ENCODE measurements around the gene WDPCP. TPM values are rescaled to one million over a fixed set of nuclear protein-coding genes. Genes with fewer than 3 reads are reported as not detected.

Gene WDPCP
- total and polyA plus RNA-seq, 2 of the 8 experiments (the other 6 are each of a cell fraction or from before 2014, with no cell fraction given): 9.3 to 25.8 TPM

- POLR2A ChIA-PET (ENCODE audit: partially characterized antibody): interaction anchor here (0.6 kb wide), 1 partner anchor 42 kb away, joined by 3 read pairs; no protein-coding TSS in a partner anchor
- no peak overlapping the region for H3K4me2 ChIP-seq (ENCODE audit: insufficient read depth in 1 of 2, low read depth in 2 of 2, low read length in 2 of 2)
- no peak for FAIRE-seq
Observed at GRCh38 chr2:63122921-63123320, 465.4 kb downstream of the WDPCP start.

More at GRCh38 chr2:63122921-63123320, 465.4 kb downstream of the WDPCP start:
- Histone ChIP-seq H3K9me3 (ENCODE audit: insufficient read depth in 2 of 2, low read depth in 1 of 2, low read length in 1 of 2) (no peaks in the 10 kb centered on the region), H4K5ac (ENCODE audit: insufficient read length, low read depth, low read length) (no peak overlapping the region), H3K27me3 (replicated peaks in 1 of 4; ENCODE audit: control insufficient read depth in 3 of 4, extremely low read depth in 1 of 4, insufficient read depth in 3 of 4, low read length in 3 of 4) (no peaks in the 10 kb centered on the region), H2BK5ac (ENCODE audit: low read depth, low read length) (no peak overlapping the region), H3K23ac (ENCODE audit: insufficient read length) (no peak overlapping the region), H3K36me3 (ENCODE audit: control insufficient read depth in 2 of 4, insufficient read depth in 4 of 4, low read length in 3 of 4) (peaks cover 0 to 9% (median 0%) of the 10 kb centered on the region in 4 experiments; a peak in 1 of 8 replicates), H2BK15ac (ENCODE audit: low read length) (no peak overlapping the region), H3K79me1 (ENCODE audit: low read depth, low read length) (no peaks in the 10 kb centered on the region), H2BK12ac (ENCODE audit: low read depth, low read length) (no peak overlapping the region), H2BK20ac (ENCODE audit: low read length) (no peak overlapping the region), H3K56ac (replicated peaks; ENCODE audit: insufficient read length, low read depth, low read length) (no peak overlapping the region), H3K9ac (replicated peaks in 1 of 4; ENCODE audit: extremely low read depth in 1 of 4, low read depth in 3 of 4, low read length in 3 of 4) (no peak overlapping the region), H3K23me2 (ENCODE audit: low read depth, low read length) (no peaks in the 10 kb centered on the region), H3K79me2 (ENCODE audit: control insufficient read depth in 1 of 2, insufficient read depth in 2 of 2, low read length in 2 of 2) (no peaks in the 10 kb centered on the region), H2AK5ac (ENCODE audit: low read depth, low read length) (no peak overlapping the region), H3K27ac (ENCODE audit: low read depth, low read length) (no peak overlapping the region), H2AFZ (ENCODE audit: low read length) (no peak overlapping the region), H4K91ac (replicated peaks; ENCODE audit: insufficient read length, low read length) (no peak overlapping the region), H4K8ac (ENCODE audit: extremely low read depth, insufficient read depth, low read length) (no peak overlapping the region), H3K14ac (ENCODE audit: insufficient read length) (no peak overlapping the region), H3K18ac (ENCODE audit: extremely low read depth, low read length) (no peak overlapping the region), H3K4me3 (ENCODE audit: extremely low read depth in 1 of 4, insufficient read depth in 2 of 4, low read depth in 3 of 4, low read length in 4 of 4) (no peak overlapping the region), H3K4me1 (replicated peaks in 1 of 4; ENCODE audit: control insufficient read depth in 3 of 4, insufficient read depth in 4 of 4, low read length in 3 of 4) (no peaks in the 10 kb centered on the region), H3K4ac (replicated peaks; ENCODE audit: insufficient read length, low read depth, low read length) (no peak overlapping the region), H4K20me1 (replicated peaks in 1 of 2; ENCODE audit: control insufficient read depth in 1 of 2, insufficient read depth in 2 of 2, low read length in 2 of 2) (no peaks in the 10 kb centered on the region), H2BK120ac (replicated peaks; ENCODE audit: low read depth, low read length) (no peak overlapping the region)
- DNase-seq (ENCODE audit: low read depth in 1 of 2, low spot score in 2 of 2): no peak
- TF ChIP-seq POLR2AphosphoS5 (IDR thresholded peaks at IDR 0.05; ENCODE audit: low read depth, low read length) (no peak), CHD1 (IDR thresholded peaks at IDR 0.05; ENCODE audit: low read depth, low read length) (no peak), CEBPB (IDR thresholded peaks at IDR 0.05; ENCODE audit: low read depth, low read length) (no peak), SIX5 (IDR thresholded peaks at IDR 0.05; ENCODE audit: low read depth, low read length) (no peak), EZH2 (IDR thresholded peaks at IDR 0.05; ENCODE audit: low read depth, low read length, severe bottlenecking) (no peak), KDM5A (IDR thresholded peaks at IDR 0.05; ENCODE audit: low read length) (no peak), POLR2A (IDR thresholded peaks at IDR 0.05; ENCODE audit: control extremely low read depth in 1 of 2, low read depth in 2 of 2, low read length in 2 of 2) (no peak), BRCA1 (IDR thresholded peaks at IDR 0.05; ENCODE audit: low read depth, low read length) (no peak), KDM1A (IDR thresholded peaks at IDR 0.05; ENCODE audit: borderline replicate concordance, low read length) (no peak), SP4 (IDR thresholded peaks at IDR 0.05; ENCODE audit: low read length) (no peak)
- TF ChIP-seq, protein P1, sequence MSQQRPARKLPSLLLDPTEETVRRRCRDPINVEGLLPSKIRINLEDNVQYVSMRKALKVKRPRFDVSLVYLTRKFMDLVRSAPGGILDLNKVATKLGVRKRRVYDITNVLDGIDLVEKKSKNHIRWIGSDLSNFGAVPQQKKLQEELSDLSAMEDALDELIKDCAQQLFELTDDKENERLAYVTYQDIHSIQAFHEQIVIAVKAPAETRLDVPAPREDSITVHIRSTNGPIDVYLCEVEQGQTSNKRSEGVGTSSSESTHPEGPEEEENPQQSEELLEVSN (IDR thresholded peaks at IDR 0.05): no peak
- TF ChIP-seq, protein P2, sequence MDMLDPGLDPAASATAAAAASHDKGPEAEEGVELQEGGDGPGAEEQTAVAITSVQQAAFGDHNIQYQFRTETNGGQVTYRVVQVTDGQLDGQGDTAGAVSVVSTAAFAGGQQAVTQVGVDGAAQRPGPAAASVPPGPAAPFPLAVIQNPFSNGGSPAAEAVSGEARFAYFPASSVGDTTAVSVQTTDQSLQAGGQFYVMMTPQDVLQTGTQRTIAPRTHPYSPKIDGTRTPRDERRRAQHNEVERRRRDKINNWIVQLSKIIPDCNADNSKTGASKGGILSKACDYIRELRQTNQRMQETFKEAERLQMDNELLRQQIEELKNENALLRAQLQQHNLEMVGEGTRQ (IDR thresholded peaks at IDR 0.05; ENCODE audit: low read length): no peak
- CTCF ChIA-PET (ENCODE audit: partially characterized antibody): no interaction called here
- 80% methylated on average over 3 of the region's 3 CpGs; no CpG with 5 or more reads in 1 of the 2 experiments for WGBS, 2 experiments (ENCODE audit: extremely low coverage in 1 of 2, insufficient coverage in 1 of 2, insufficient read length in 1 of 2, insufficient replicate concordance in 2 of 2, low coverage in 1 of 2, low lambda C conversion rate in 2 of 2, missing lambda C conversion rate in 1 of 2)
